HepG2 (cell line): Measurements from ENCODE around the gene CHRNG. TPM values are rescaled to one million over a fixed set of nuclear protein-coding genes. Genes with fewer than 3 reads are reported as not detected.

ENCODE experiments used
- ARNT2 ChIP-seq: sonication (generic); formaldehyde crosslinking; IDR thresholded peaks from 2 replicates; pipeline ENCODE4 v1.8.0; 2022; ENCODE audit warnings: mild to moderate bottlenecking, low read depth, missing genetic modification reagents, moderate library complexity
- ATF7-NPFF ChIP-seq: sonication (generic); formaldehyde crosslinking; IDR thresholded peaks from 2 replicates; pipeline ENCODE4 v1.8.1; 2023; ENCODE audit warnings: mild to moderate bottlenecking, low read depth, missing genetic modification reagents, moderate library complexity
- CEBPB ChIP-seq: IDR thresholded peaks from 2 replicates; pipeline ENCODE4 v1.6.1; 2011; ENCODE audit warnings: low read depth, low read length, improper control_type of control experiment, borderline replicate concordance
- DMTF1 ChIP-seq: sonication (generic); formaldehyde crosslinking; IDR thresholded peaks from 2 replicates; pipeline ENCODE4 v1.4.0; 2020; ENCODE audit warnings: mild to moderate bottlenecking, missing genetic modification reagents
- ELF1 ChIP-seq: sonication (generic); formaldehyde crosslinking; IDR thresholded peaks from 2 replicates; pipeline ENCODE4 v1.4.0; 2020; ENCODE audit warnings: missing genetic modification reagents
- HNF4A ChIP-seq: sonication (generic); formaldehyde crosslinking; IDR thresholded peaks from 2 replicates; pipeline ENCODE4 v1.4.0; 2020; ENCODE audit warnings: missing genetic modification reagents
- LRRFIP1 ChIP-seq: sonication (generic); formaldehyde crosslinking; conservative IDR thresholded peaks from 2 replicates; pipeline ENCODE4 v1.4.0; 2020; ENCODE audit warnings: missing genetic modification reagents
- MAFK ChIP-seq, 2 experiments: IDR thresholded peaks in 1 of 2; conservative IDR thresholded peaks in 1 of 2; 2 replicates each; pipeline ENCODE4 v1.6.1; 2011; ENCODE audit warnings: improper control_type of control experiment in 2 of 2, low read length in 2 of 2
- NAIF1 ChIP-seq: sonication (generic); formaldehyde crosslinking; IDR thresholded peaks from 2 replicates; pipeline ENCODE4 v1.5.0; 2020; ENCODE audit warnings: mild to moderate bottlenecking, missing genetic modification reagents, borderline replicate concordance
- NFATC3 ChIP-seq: sonication (generic); formaldehyde crosslinking; IDR thresholded peaks from 2 replicates; pipeline ENCODE4 v1.5.1; 2020; ENCODE audit warnings: mild to moderate bottlenecking, missing genetic modification reagents
- NRL ChIP-seq: sonication (generic); formaldehyde crosslinking; IDR thresholded peaks from 2 replicates; pipeline ENCODE4 v1.5.0; 2020; ENCODE audit warnings: missing genetic modification reagents, mild to moderate bottlenecking, moderate library complexity, borderline replicate concordance
- PRDM10 ChIP-seq: sonication (generic); formaldehyde crosslinking; IDR thresholded peaks from 2 replicates; pipeline ENCODE4 v1.4.0; 2020; ENCODE audit warnings: low read depth, missing genetic modification reagents
- RAD51 ChIP-seq: fragments of 450-650 bp; IDR thresholded peaks from 2 replicates; pipeline ENCODE4 v1.6.1; 2016; ENCODE audit warnings: borderline replicate concordance
- RFX3 ChIP-seq: IDR thresholded peaks from 2 replicates; pipeline ENCODE4 v1.6.1; 2016; ENCODE audit warnings: missing biosample characterization, missing genetic modification reagents
- SMYD3 ChIP-seq: sonication (generic); formaldehyde crosslinking; IDR thresholded peaks from 2 replicates; pipeline ENCODE4 v1.8.1; 2023; ENCODE audit warnings: mild to moderate bottlenecking, missing genetic modification reagents
- ZNF3 ChIP-seq: IDR thresholded peaks from 2 replicates; pipeline ENCODE4 v1.7.0; 2017; ENCODE audit warnings: inconsistent platforms
- ZNF33B ChIP-seq: sonication (generic); formaldehyde crosslinking; IDR thresholded peaks from 2 replicates; pipeline ENCODE4 v1.5.1; 2020; ENCODE audit warnings: mild to moderate bottlenecking, missing genetic modification reagents
- ZNF543 ChIP-seq: sonication (generic); formaldehyde crosslinking; IDR thresholded peaks from 2 replicates; pipeline ENCODE4 v1.4.0; 2020; ENCODE audit warnings: mild to moderate bottlenecking, missing genetic modification reagents
- ZNF558 ChIP-seq: sonication (generic); formaldehyde crosslinking; IDR thresholded peaks from 2 replicates; pipeline ENCODE4 v1.9.0; 2022; ENCODE audit warnings: mild to moderate bottlenecking, missing genetic modification reagents, borderline replicate concordance
- ZNF724P ChIP-seq: sonication (generic); formaldehyde crosslinking; IDR thresholded peaks from 2 replicates; pipeline ENCODE4 v1.8.0; 2022; ENCODE audit warnings: missing genetic modification reagents, borderline replicate concordance
- ZNF773 ChIP-seq: sonication (generic); formaldehyde crosslinking; IDR thresholded peaks from 2 replicates; pipeline ENCODE4 v1.4.0; 2020; ENCODE audit warnings: missing genetic modification reagents, borderline replicate concordance
- polyA plus RNA-seq, 8 experiments: library from polyadenylated mRNA; depleted of rRNA in 3 of 8; stranded (reverse) in 7 of 8; unstranded in 1 of 8; fragments of >200 nt; fragmentation: Illumina TruSeq in 4 of 8; extraction: Trizol in 4 of 8; gene quantifications; 2 replicates each; pipeline versions ENCODE4 v1.2.1 to v1.2.3, GENCODE V29; 2011 to 2016; ENCODE audit warnings: low read depth in 4 of 8, missing spikeins in 1 of 8, mixed read lengths in 1 of 8; ENCODE audit not compliant: insufficient read depth in 1 of 8
- total RNA-seq, 5 experiments: library from RNA; depleted of rRNA; stranded (reverse); fragments of >200 nt; fragmentation: Illumina TruSeq; extraction: Trizol; gene quantifications; 2 replicates each; pipeline ENCODE4 v1.2.3, GENCODE V29; 2016; ENCODE audit warnings: low read depth in 1 of 5

CHRNG gene
- total and polyA plus RNA-seq, 2 of the 13 experiments (the other 11 are each of a cell fraction or from before 2014, with no cell fraction given): not detected

- TF ChIP-seq NRL (CRISPR knock-in tag) (peak; percentile 99), ELF1 (CRISPR knock-in tag) (peak; percentile 97), ZNF3 (no peak; the same call in none of the 2 replicates), SMYD3 (CRISPR knock-in tag) (peak; percentile 99), ZNF558 (CRISPR knock-in tag) (peak; percentile 99), DMTF1 (CRISPR knock-in tag) (no peak), HNF4A (CRISPR knock-in tag) (peak; percentile 53), MAFK (conservative IDR thresholded peaks at IDR 0.05 in 1 of 2, IDR thresholded peaks at IDR 0.05 in 1 of 2; ENCODE audit: low read length in 2 of 2) (no peak), RAD51 (no peak), ARNT2 (CRISPR knock-in tag) (peak; percentile 97), LRRFIP1 (no peak; the same call in 1 of the 2 replicates), RFX3 (CRISPR knock-in tag) (no peak), NFATC3 (CRISPR knock-in tag) (peak; percentile 98), ZNF543 (peak; percentile 100), ZNF773 (peak; percentile 98; the same call in 1 of the 2 replicates), CEBPB (no peak; the same call in 1 of the 2 replicates), ZNF724P (CRISPR knock-in tag) (peak; percentile 89; the same call in 1 of the 2 replicates), NAIF1 (CRISPR knock-in tag) (peak; percentile 97), ZNF33B (peak; percentile 99), ATF7-NPFF (peak; percentile 99), PRDM10 (CRISPR knock-in tag) (peak; percentile 93)
Observed at GRCh38 chr2:232550354-232551249, 11.1 kb downstream of the CHRNG start, which contains the start of the genes EIF4E2 and TIGD1 (continued).
